Neural cell (in vitro differentiated cells): ENCODE results near the gene NET1. TPM values are rescaled to one million over a fixed set of nuclear protein-coding genes. Genes with fewer than 3 reads are reported as not detected.

Source experiments
- H2AFZ ChIP-seq: fragments of 200-600, 300-800 bp; sonication (generic), shearing (Covaris generic); 2 replicates; pipeline ENCODE4 v1.6.0; 2014; ENCODE audit warnings: low read depth, mild to moderate bottlenecking, antibody characterized with exemption, low read length, moderate library complexity
- H3F3A ChIP-seq: fragments of 200-600 bp; shearing (Covaris generic); 2 replicates; pipeline ENCODE4 v1.6.1; 2016; ENCODE audit warnings: mild to moderate bottlenecking, moderate library complexity, mixed read lengths, antibody characterized with exemption, low read length; ENCODE audit not compliant: insufficient read depth, poor library complexity, severe bottlenecking
- H3K27ac ChIP-seq: fragments of 200-600, 300-800 bp; sonication (generic), shearing (Covaris generic); 2 replicates; pipeline ENCODE4 v1.5.1; 2014; ENCODE audit warnings: mild to moderate bottlenecking, low read length, moderate library complexity
- H3K27me3 ChIP-seq: fragments of 300-800, 200-600 bp; sonication (generic), shearing (Covaris generic); 2 replicates; pipeline ENCODE4 v1.6.0; 2014; ENCODE audit warnings: mild to moderate bottlenecking, low read depth, low read length, moderate library complexity; ENCODE audit not compliant: insufficient read depth
- H3K36me3 ChIP-seq: fragments of 300-800, 200-600 bp; sonication (generic), shearing (Covaris generic); 2 replicates; pipeline ENCODE4 v1.5.1; 2014; ENCODE audit warnings: mild to moderate bottlenecking, antibody characterized with exemption, low read length, moderate library complexity; ENCODE audit not compliant: insufficient read depth
- H3K4me2 ChIP-seq: fragments of 300-800, 200-600 bp; sonication (generic), shearing (Covaris generic); 2 replicates; pipeline ENCODE4 v1.6.0; 2014; ENCODE audit warnings: mild to moderate bottlenecking, low read length
- H3K4me3 ChIP-seq: fragments of 300-800, 200-600 bp; sonication (generic), shearing (Covaris generic); 2 replicates; pipeline ENCODE4 v1.5.1; 2014; ENCODE audit warnings: mild to moderate bottlenecking, low read length, moderate library complexity
- H3K79me2 ChIP-seq: fragments of 200-600 bp; shearing (Covaris generic); replicated peaks from 2 replicates; pipeline ENCODE4 v1.6.0; 2014; ENCODE audit warnings: mild to moderate bottlenecking, low read length, moderate library complexity; ENCODE audit not compliant: insufficient read depth
- H3K9ac ChIP-seq: fragments of 300-800, 200-600 bp; sonication (generic), shearing (Covaris generic); 2 replicates; pipeline ENCODE4 v1.6.1; 2016; ENCODE audit warnings: mild to moderate bottlenecking, low read length, mixed read lengths
- H3K9me2 ChIP-seq: fragments of 200-600 bp; shearing (Covaris generic); 2 replicates; pipeline ENCODE4 v1.6.1; 2016; ENCODE audit warnings: mild to moderate bottlenecking, low read length, mixed read lengths; ENCODE audit not compliant: insufficient read depth
- H3K9me3 ChIP-seq: fragments of 200-600, 300-800 bp; sonication (generic), shearing (Covaris generic); 2 replicates; pipeline ENCODE4 v1.6.1; 2016; ENCODE audit warnings: mild to moderate bottlenecking, mixed run types, low read length, moderate library complexity, mixed read lengths
- H4K20me1 ChIP-seq: fragments of 200-600 bp; shearing (Covaris generic); 2 replicates; pipeline ENCODE4 v1.6.1; 2016; ENCODE audit warnings: mild to moderate bottlenecking, mixed run types; ENCODE audit not compliant: insufficient read depth
- EP300 ChIP-seq: fragments of 450-650 bp; conservative IDR thresholded peaks from 2 replicates; pipeline ENCODE4 v1.6.1; 2014; ENCODE audit warnings: antibody characterized with exemption, mild to moderate bottlenecking, moderate library complexity; ENCODE audit not compliant: poor library complexity, severe bottlenecking
- EZH2 ChIP-seq: fragments of 200-600, 300-800 bp; shearing (Covaris generic), sonication (generic); IDR thresholded peaks from 2 replicates; pipeline ENCODE4 v1.6.1; 2014; ENCODE audit warnings: antibody characterized with exemption, low read length, borderline replicate concordance, mild to moderate bottlenecking; ENCODE audit not compliant: insufficient read depth, poor library complexity, severe bottlenecking
- MXI1 ChIP-seq: fragments of 450-650 bp; conservative IDR thresholded peaks from 2 replicates; pipeline ENCODE4 v1.6.1; 2014; ENCODE audit warnings: antibody characterized with exemption, mild to moderate bottlenecking; ENCODE audit not compliant: poor library complexity, severe bottlenecking
- POLR2AphosphoS5 ChIP-seq: IDR thresholded peaks from 2 replicates; pipeline ENCODE4 v1.6.1; 2012
- RAD21 ChIP-seq: fragments of 450-650 bp; conservative IDR thresholded peaks from 2 replicates; pipeline ENCODE4 v1.6.1; 2014; ENCODE audit warnings: antibody characterized with exemption, mild to moderate bottlenecking, moderate library complexity
- SMC3 ChIP-seq: fragments of 450-650 bp; conservative IDR thresholded peaks from 2 replicates; pipeline ENCODE4 v1.6.1; 2014; ENCODE audit warnings: antibody characterized with exemption, mild to moderate bottlenecking, moderate library complexity; ENCODE audit not compliant: poor library complexity
- TAF1 ChIP-seq: IDR thresholded peaks from 2 replicates; pipeline ENCODE4 v1.6.1; 2012; ENCODE audit warnings: low read depth
- polyA plus RNA-seq: library from polyadenylated mRNA; depleted of rRNA; stranded (reverse); fragments of >200 nt; gene quantifications from 2 replicates; pipeline ENCODE4 v1.2.3, GENCODE V29; 2014
- TF ChIP-seq, protein P1 (sequence below): IDR thresholded peaks from 2 replicates; pipeline ENCODE4 v1.6.1; 2012; ENCODE audit warnings: borderline replicate concordance
- TF ChIP-seq, protein P2 (sequence below): fragments of 450-650 bp; IDR thresholded peaks from 2 replicates; pipeline ENCODE4 v1.5.1; 2014; ENCODE audit warnings: antibody characterized with exemption, mild to moderate bottlenecking, moderate library complexity; ENCODE audit not compliant: poor library complexity, severe bottlenecking

Gene NET1
- polyA plus RNA-seq, 1 donor from 2014 or later, result 8.0 TPM

DNA sequence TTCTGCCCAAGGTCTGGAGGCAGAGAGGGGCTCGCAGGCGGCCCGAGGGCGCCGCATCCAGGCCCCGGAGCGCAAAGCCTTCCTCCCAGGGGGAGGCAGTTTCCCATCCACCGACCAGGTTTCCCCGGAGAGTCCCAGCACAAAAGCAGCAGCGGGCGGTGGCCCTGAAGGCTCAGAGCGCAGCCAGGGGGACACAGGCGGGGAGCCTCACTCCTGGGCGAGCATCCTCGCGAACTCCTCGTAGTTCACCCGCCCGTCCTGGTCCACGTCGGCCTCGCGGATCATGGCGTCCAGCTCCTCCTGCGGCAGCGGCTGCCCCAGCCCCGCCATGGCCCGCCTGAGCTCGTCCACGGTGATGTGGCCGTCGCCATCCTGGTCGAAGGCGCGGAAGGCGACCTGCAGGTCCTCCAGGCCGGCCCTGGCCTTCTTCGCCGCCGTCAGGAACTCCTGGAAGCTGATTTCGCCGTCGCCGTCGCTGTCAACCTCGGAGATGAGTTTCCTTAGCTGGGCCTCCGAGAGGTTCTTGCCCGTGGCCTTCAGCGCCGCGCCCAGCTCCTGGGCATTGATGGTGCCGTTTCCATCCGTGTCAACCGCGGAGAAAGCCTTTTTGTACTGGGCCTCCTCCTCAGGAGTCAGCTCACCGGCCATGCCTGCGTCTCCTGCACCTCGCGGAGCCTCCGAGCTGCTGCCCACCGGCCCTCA is 86.6 kb downstream of the NET1 start:
- Histone ChIP-seq H3K9me2 (no peaks in the 10 kb centered on the region), H4K20me1 (no peaks in the 10 kb centered on the region), H3K27ac (no peak overlapping the region), H2AFZ (no peak overlapping the region), H3K27me3 (no peaks in the 10 kb centered on the region), H3K4me3 (no peak overlapping the region), H3K9me3 (no peaks in the 10 kb centered on the region), H3K79me2 (no peaks in the 10 kb centered on the region), H3K36me3 (no peaks in the 10 kb centered on the region), H3F3A (no peaks in the 10 kb centered on the region), H3K4me2 (no peak overlapping the region), H3K9ac (no peak overlapping the region)
- TF ChIP-seq, protein P1, sequence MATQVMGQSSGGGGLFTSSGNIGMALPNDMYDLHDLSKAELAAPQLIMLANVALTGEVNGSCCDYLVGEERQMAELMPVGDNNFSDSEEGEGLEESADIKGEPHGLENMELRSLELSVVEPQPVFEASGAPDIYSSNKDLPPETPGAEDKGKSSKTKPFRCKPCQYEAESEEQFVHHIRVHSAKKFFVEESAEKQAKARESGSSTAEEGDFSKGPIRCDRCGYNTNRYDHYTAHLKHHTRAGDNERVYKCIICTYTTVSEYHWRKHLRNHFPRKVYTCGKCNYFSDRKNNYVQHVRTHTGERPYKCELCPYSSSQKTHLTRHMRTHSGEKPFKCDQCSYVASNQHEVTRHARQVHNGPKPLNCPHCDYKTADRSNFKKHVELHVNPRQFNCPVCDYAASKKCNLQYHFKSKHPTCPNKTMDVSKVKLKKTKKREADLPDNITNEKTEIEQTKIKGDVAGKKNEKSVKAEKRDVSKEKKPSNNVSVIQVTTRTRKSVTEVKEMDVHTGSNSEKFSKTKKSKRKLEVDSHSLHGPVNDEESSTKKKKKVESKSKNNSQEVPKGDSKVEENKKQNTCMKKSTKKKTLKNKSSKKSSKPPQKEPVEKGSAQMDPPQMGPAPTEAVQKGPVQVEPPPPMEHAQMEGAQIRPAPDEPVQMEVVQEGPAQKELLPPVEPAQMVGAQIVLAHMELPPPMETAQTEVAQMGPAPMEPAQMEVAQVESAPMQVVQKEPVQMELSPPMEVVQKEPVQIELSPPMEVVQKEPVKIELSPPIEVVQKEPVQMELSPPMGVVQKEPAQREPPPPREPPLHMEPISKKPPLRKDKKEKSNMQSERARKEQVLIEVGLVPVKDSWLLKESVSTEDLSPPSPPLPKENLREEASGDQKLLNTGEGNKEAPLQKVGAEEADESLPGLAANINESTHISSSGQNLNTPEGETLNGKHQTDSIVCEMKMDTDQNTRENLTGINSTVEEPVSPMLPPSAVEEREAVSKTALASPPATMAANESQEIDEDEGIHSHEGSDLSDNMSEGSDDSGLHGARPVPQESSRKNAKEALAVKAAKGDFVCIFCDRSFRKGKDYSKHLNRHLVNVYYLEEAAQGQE, result no peak
- TF ChIP-seq TAF1 (no peak), MXI1 (no peak), EZH2 (no peak), SMC3 (no peak), EP300 (no peak), POLR2AphosphoS5 (no peak), RAD21 (no peak)
- TF ChIP-seq, protein P2, sequence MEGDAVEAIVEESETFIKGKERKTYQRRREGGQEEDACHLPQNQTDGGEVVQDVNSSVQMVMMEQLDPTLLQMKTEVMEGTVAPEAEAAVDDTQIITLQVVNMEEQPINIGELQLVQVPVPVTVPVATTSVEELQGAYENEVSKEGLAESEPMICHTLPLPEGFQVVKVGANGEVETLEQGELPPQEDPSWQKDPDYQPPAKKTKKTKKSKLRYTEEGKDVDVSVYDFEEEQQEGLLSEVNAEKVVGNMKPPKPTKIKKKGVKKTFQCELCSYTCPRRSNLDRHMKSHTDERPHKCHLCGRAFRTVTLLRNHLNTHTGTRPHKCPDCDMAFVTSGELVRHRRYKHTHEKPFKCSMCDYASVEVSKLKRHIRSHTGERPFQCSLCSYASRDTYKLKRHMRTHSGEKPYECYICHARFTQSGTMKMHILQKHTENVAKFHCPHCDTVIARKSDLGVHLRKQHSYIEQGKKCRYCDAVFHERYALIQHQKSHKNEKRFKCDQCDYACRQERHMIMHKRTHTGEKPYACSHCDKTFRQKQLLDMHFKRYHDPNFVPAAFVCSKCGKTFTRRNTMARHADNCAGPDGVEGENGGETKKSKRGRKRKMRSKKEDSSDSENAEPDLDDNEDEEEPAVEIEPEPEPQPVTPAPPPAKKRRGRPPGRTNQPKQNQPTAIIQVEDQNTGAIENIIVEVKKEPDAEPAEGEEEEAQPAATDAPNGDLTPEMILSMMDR, result no peak

DNA sequence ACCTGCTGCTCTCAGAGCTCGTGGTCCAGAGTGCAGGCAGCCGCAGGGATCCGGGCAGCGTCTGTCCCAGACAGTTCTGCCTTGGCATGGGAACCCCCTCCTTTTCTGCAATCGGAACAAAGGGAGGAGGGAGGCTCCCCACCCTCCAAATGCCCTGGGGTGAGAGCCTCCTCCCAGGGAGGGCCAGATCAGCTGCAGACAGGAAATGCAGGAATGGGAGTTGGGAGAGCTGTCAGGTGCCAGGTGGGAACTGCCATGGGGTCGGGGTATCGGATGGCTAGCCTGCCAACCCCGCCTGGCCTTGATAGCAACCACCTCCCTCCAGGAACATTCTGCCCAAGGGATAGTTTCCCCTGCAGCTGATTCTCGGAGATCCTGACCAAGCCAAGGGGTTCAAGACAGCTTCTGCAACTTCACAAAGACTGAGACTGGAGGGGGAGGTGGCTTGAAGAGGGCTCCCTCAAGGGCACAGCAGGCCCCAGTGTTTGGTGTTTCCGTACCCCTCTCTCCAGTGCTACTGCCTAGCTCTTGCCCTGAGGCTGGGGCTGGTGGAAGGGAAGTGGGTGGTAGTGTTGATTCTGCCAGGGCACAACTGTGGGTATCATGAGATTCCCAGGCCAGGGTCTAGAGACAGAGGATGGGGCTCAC is 87.3 kb downstream of the NET1 start, which contains the start of gene CALML5:
Gene CALML5, minus strand, starts transcription at position 78 of the 648 bp plus-strand sequence. CDS start 132 bp downstream, outside the sequence.
- H3K36me3 ChIP-seq, result no peaks in the 10 kb centered on the region
- H3K79me2 ChIP-seq, result no peaks in the 10 kb centered on the region
- H3K4me3 ChIP-seq, result no peak within 1 kb of the TSS
- no peak within 1 kb of the TSS for H3K9ac ChIP-seq
- no peak within 1 kb of the TSS for H2AFZ ChIP-seq
- TF ChIP-seq MXI1 (no peak), TAF1 (no peak), RAD21 (no peak), EZH2 (no peak), SMC3 (no peak), POLR2AphosphoS5 (no peak), EP300 (no peak)
- TF ChIP-seq, protein P1, result no peak
- TF ChIP-seq, protein P2, result no peak
- no peaks in the 10 kb centered on the region for H3F3A ChIP-seq
- no peak within 1 kb of the TSS for H3K27ac ChIP-seq
- no peaks in the 10 kb centered on the region for H3K9me2 ChIP-seq
- no peaks in the 10 kb centered on the region for H3K9me3 ChIP-seq
- H3K27me3 ChIP-seq, result no peaks in the 10 kb centered on the region
- H3K4me2 ChIP-seq, result no peak within 1 kb of the TSS
- no peaks in the 10 kb centered on the region for H4K20me1 ChIP-seq
